C4-2B (cell line): ENCODE measurements around the gene VWF.

Experiments used
- ZFX ChIP-seq: fragments of 450-650 bp; IDR thresholded peaks from 2 replicates; pipeline ENCODE4 v1.6.1; 2017
- TF ChIP-seq, protein P1 (sequence below): fragments of 450-650 bp; conservative IDR thresholded peaks from 2 replicates; pipeline ENCODE4 v1.5.1; 2017; ENCODE audit warnings: mild to moderate bottlenecking

DNA sequence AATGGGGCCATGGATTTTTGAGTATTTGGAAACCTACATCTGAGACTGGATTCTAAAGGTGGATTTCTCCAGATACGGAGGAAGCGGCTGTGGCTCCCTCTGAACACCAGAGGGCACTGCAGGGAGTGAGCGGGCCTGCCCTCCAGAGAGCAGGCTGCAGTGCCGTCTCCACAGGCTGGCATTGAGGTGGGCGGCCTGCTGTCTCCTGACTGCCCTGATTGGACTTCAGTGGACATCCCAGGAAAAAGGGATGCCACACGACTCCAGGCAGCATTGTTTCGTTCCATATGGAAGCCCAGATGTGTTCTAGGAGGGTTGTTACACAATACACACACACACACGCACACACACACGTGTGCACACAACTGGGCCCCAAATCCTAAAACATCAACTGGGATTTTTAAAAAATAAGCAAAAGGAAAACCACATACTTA is 158.5 kb downstream of the VWF start:
- TF ChIP-seq, protein P1, sequence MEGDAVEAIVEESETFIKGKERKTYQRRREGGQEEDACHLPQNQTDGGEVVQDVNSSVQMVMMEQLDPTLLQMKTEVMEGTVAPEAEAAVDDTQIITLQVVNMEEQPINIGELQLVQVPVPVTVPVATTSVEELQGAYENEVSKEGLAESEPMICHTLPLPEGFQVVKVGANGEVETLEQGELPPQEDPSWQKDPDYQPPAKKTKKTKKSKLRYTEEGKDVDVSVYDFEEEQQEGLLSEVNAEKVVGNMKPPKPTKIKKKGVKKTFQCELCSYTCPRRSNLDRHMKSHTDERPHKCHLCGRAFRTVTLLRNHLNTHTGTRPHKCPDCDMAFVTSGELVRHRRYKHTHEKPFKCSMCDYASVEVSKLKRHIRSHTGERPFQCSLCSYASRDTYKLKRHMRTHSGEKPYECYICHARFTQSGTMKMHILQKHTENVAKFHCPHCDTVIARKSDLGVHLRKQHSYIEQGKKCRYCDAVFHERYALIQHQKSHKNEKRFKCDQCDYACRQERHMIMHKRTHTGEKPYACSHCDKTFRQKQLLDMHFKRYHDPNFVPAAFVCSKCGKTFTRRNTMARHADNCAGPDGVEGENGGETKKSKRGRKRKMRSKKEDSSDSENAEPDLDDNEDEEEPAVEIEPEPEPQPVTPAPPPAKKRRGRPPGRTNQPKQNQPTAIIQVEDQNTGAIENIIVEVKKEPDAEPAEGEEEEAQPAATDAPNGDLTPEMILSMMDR: peak; percentile 97
- no peak for TF ChIP-seq ZFX
